K562 (cell line): ENCODE results near the gene SFTPB. TPM values are rescaled to one million over a fixed set of nuclear protein-coding genes. Genes with fewer than 3 reads are reported as not detected.

Experiments
- ATAC-seq: fragments of 200-7000 bp; cut with Tn5 transposase; 3 replicates; pipeline ENCODE4 v1.9.1; 2020; ENCODE audit warnings: moderate library complexity
- BruUV-seq: library from RNA; stranded (reverse); fragments of 400-500 nt; replicated peaks from 2 replicates; lab custom pipeline; 2021; lab: Mats Ljungman, UMichigan
- CTCF ChIA-PET: fragments of 300-600 bp; formaldehyde crosslinking; extraction: SDS; loops from one replicate; lab custom pipeline; 2021; ENCODE audit warnings: low intra/inter-chr PET ratio; lab: Yijun Ruan, JAX
- POLR2A ChIA-PET: fragments of 300-600, 350-650 bp; sonication (Branson Sonifier 250); formaldehyde crosslinking; extraction: SDS; loops from one replicate; lab custom pipeline; 2021; ENCODE audit warnings: antibody characterized with exemption, inconsistent platforms; lab: Yijun Ruan, JAX
- DNase-seq, 4 experiments: peaks; one replicate each; pipeline versions ENCODE4 v3.0.0 to v3.0.0-alpha.2; 2011 to 2018; ENCODE audit warnings: low spot score in 3 of 4, mixed read lengths in 3 of 4; ENCODE audit errors: extremely low read depth in 1 of 4
- FAIRE-seq: peaks from 2 replicates; lab custom pipeline; 2011; peaks lifted over from hg19 to GRCh38; lab: Jason Lieb, UNC
- H2AFZ ChIP-seq: 2 replicates; pipeline ENCODE4 v1.6.0; 2011; ENCODE audit warnings: low read depth, low read length, control low read depth, inconsistent platforms
- H3K27ac ChIP-seq: fragments of 200-600 bp; 3 replicates; pipeline ENCODE4 v1.8.0; 2011; ENCODE audit warnings: low read depth, mild to moderate bottlenecking, control low read depth, inconsistent platforms, low read length, moderate library complexity, mixed read lengths; ENCODE audit errors: extremely low read depth
- H3K27me3 ChIP-seq, 2 experiments: fragments of 300-600 bp in 1 of 2; 2 replicates in 1 of 2; 3 replicates in 1 of 2; pipeline versions ENCODE4 v1.6.0 to v1.8.0; 2011; ENCODE audit warnings: inconsistent platforms in 2 of 2, low read length in 2 of 2, mild to moderate bottlenecking in 1 of 2, mixed read lengths in 1 of 2, moderate library complexity in 1 of 2; ENCODE audit not compliant: control insufficient read depth in 2 of 2, insufficient read depth in 2 of 2
- H3K36me3 ChIP-seq: fragments of 300-600 bp; 3 replicates; pipeline ENCODE4 v1.8.0; 2011; ENCODE audit warnings: mild to moderate bottlenecking, low read length, inconsistent platforms; ENCODE audit not compliant: control insufficient read depth, insufficient read depth
- H3K4me1 ChIP-seq, 2 experiments: fragments of 200-600 bp in 1 of 2; replicated peaks in 1 of 2; 2 replicates in 1 of 2; 3 replicates in 1 of 2; pipeline versions ENCODE4 v1.5.1 to v1.8.0; 2011; ENCODE audit warnings: inconsistent platforms in 2 of 2, low read length in 2 of 2, mild to moderate bottlenecking in 1 of 2, mixed read lengths in 1 of 2, moderate library complexity in 1 of 2; ENCODE audit not compliant: control insufficient read depth in 2 of 2, insufficient read depth in 2 of 2
- H3K4me2 ChIP-seq: 2 replicates; pipeline ENCODE4 v1.6.1; 2011; ENCODE audit warnings: low read length, control low read depth, inconsistent platforms, mixed read lengths; ENCODE audit not compliant: insufficient read depth
- H3K4me3 ChIP-seq: fragments of 200-600 bp; sonication (generic), shearing (Covaris generic); 2 replicates; pipeline ENCODE4 v1.5.1; 2016; ENCODE audit warnings: control low read depth, inconsistent platforms
- H3K79me2 ChIP-seq: fragments of 200-600 bp; 3 replicates; pipeline ENCODE4 v1.8.0; 2011; ENCODE audit warnings: low read length, inconsistent platforms; ENCODE audit not compliant: control insufficient read depth, insufficient read depth
- H3K9ac ChIP-seq, 2 experiments: 2 replicates each; pipeline versions ENCODE4 v1.6.0 to v1.6.1; 2011; ENCODE audit warnings: low read depth in 2 of 2, low read length in 2 of 2, control low read depth in 1 of 2, inconsistent platforms in 1 of 2, mild to moderate bottlenecking in 1 of 2, mixed read lengths in 1 of 2; ENCODE audit not compliant: insufficient read depth in 1 of 2
- H3K9me1 ChIP-seq: one replicate; pipeline ENCODE4 v1.6.0; 2011; ENCODE audit warnings: inconsistent platforms, mild to moderate bottlenecking, low read length, moderate library complexity; ENCODE audit not compliant: control insufficient read depth, insufficient read depth
- H3K9me3 ChIP-seq: replicated peaks from 2 replicates; pipeline ENCODE4 v1.5.1; 2011; ENCODE audit warnings: low read depth, low read length, inconsistent platforms; ENCODE audit not compliant: control insufficient read depth, insufficient read depth
- H4K20me1 ChIP-seq: replicated peaks from 2 replicates; pipeline ENCODE4 v1.6.1; 2011; ENCODE audit warnings: low read length, inconsistent platforms, mixed read lengths; ENCODE audit not compliant: control insufficient read depth, insufficient read depth
- ARID2 ChIP-seq: fragments of 450-650 bp; IDR thresholded peaks from 2 replicates; pipeline ENCODE4 v1.6.1; 2017; ENCODE audit warnings: antibody characterized with exemption, mild to moderate bottlenecking
- EWSR1 ChIP-seq: fragments of 450-650 bp; IDR thresholded peaks from 2 replicates; pipeline ENCODE4 v1.6.1; 2018; ENCODE audit warnings: borderline replicate concordance, mild to moderate bottlenecking, low read depth, moderate library complexity; ENCODE audit not compliant: partially characterized antibody
- KLF16 ChIP-seq: IDR thresholded peaks from 2 replicates; pipeline ENCODE4 v1.6.1; 2016; ENCODE audit warnings: antibody characterized with exemption
- NFIC ChIP-seq: fragments of 450-650 bp; IDR thresholded peaks from 2 replicates; pipeline ENCODE4 v1.6.1; 2017; ENCODE audit warnings: mild to moderate bottlenecking, inconsistent platforms
- RB1 ChIP-seq: fragments of 450-650 bp; IDR thresholded peaks from 2 replicates; pipeline ENCODE4 v1.6.1; 2017; ENCODE audit warnings: low read depth, mild to moderate bottlenecking
- RBM25 ChIP-seq: fragments of 200-400 bp; formaldehyde crosslinking; IDR thresholded peaks from 2 replicates; pipeline ENCODE4 v1.6.1; 2018; ENCODE audit warnings: low read length, low read depth, moderate library complexity; ENCODE audit not compliant: severe bottlenecking
- RCOR1 ChIP-seq, 2 experiments: IDR thresholded peaks; 2 replicates each; pipeline ENCODE4 v1.6.1; 2012; ENCODE audit warnings: low read depth in 2 of 2, low read length in 2 of 2, borderline replicate concordance in 1 of 2, improper control_type of control experiment in 1 of 2
- TBL1XR1 ChIP-seq, 2 experiments: IDR thresholded peaks; 2 replicates each; pipeline ENCODE4 v1.6.1; 2012; ENCODE audit warnings: improper control_type of control experiment in 2 of 2, low read length in 2 of 2, mild to moderate bottlenecking in 1 of 2
- THRAP3 ChIP-seq: fragments of 450-650 bp; IDR thresholded peaks from 2 replicates; pipeline ENCODE4 v1.6.1; 2016; ENCODE audit warnings: mild to moderate bottlenecking, inconsistent platforms, borderline replicate concordance
- YBX1 ChIP-seq: fragments of 450-650 bp; IDR thresholded peaks from 2 replicates; pipeline ENCODE4 v1.7.1; 2016; ENCODE audit warnings: mild to moderate bottlenecking
- ZNF121 ChIP-seq: sonication (generic); formaldehyde crosslinking; conservative IDR thresholded peaks from 2 replicates; pipeline ENCODE4 v1.8.0; 2022; ENCODE audit warnings: missing genetic modification reagents
- ZNF143 ChIP-seq: sonication (generic); formaldehyde crosslinking; IDR thresholded peaks from 2 replicates; pipeline ENCODE4 v1.9.0; 2022; ENCODE audit warnings: mild to moderate bottlenecking, missing genetic modification reagents
- ZNF174 ChIP-seq: fragments of 250-450 bp; sonication (Bioruptor Pico); IDR thresholded peaks from 2 replicates; pipeline ENCODE4 v1.4.0; 2020; ENCODE audit warnings: mild to moderate bottlenecking
- ZNF384 ChIP-seq: IDR thresholded peaks from 2 replicates; pipeline ENCODE4 v1.6.1; 2012; ENCODE audit warnings: low read depth, low read length, improper control_type of control experiment
- ZNF77 ChIP-seq: fragments of 250-450 bp; sonication (Bioruptor Pico); IDR thresholded peaks from 2 replicates; pipeline ENCODE4 v1.5.0; 2020
- WGBS: fragments of 100-300 bp; shearing (Covaris generic); methylation state at CpG from one replicate; pipeline ENCODE4 v1.1.6; 2016; ENCODE audit warnings: low coverage, mixed read lengths; ENCODE audit not compliant: insufficient coverage; ENCODE audit errors: missing lambda C conversion rate; 5-methylcytosine and 5-hydroxymethylcytosine counted together
- in situ Hi-C: fragments of 300-500 bp; cut with MboI; formaldehyde crosslinking; loops from 4 replicates; pipeline ENCODE4 v1.15.0; 2018; ENCODE audit warnings: inconsistent platforms, mixed read lengths
- intact Hi-C: fragments of 100-400 bp; cut with micrococcal nuclease; formaldehyde crosslinking; loops from 2 replicates; pipeline ENCODE4 v1.14.2; 2022
- polyA plus RNA-seq, 8 experiments: library from polyadenylated mRNA; depleted of rRNA in 4 of 8; stranded (reverse) in 5 of 8; unstranded in 3 of 8; fragments of >200 nt; fragmentation: Nextera tagmentation in 2 of 8; fragmentation: Illumina TruSeq in 1 of 8; extraction: Ambion mirVana in 2 of 8; extraction: Trizol in 1 of 8; gene quantifications; 2 replicates each; pipeline versions ENCODE4 v1.2.1 to v1.2.3, GENCODE V29; 2011 to 2014; ENCODE audit warnings: inconsistent platforms in 1 of 8, missing spikeins in 1 of 8
- total RNA-seq, 7 experiments: library from RNA; depleted of rRNA in 6 of 7; stranded (reverse); fragments of >200 nt in 6 of 7; fragmentation: Illumina TruSeq in 2 of 7; extraction: Trizol in 2 of 7; gene quantifications; 2 replicates each; pipeline versions ENCODE4 v1.2.1 to v1.2.3, GENCODE V29; 2011 to 2021; ENCODE audit warnings: low replicate concordance in 1 of 7
- TF ChIP-seq, protein P1 (sequence below): sonication (generic); formaldehyde crosslinking; IDR thresholded peaks from 2 replicates; pipeline ENCODE4 v1.8.0; 2022; ENCODE audit warnings: mild to moderate bottlenecking, missing genetic modification reagents
- TF ChIP-seq, protein P2 (sequence below), 3 experiments: IDR thresholded peaks in 2 of 3; conservative IDR thresholded peaks in 1 of 3; 2 replicates each; pipeline ENCODE4 v1.5.1; 2011 to 2012; ENCODE audit warnings: low read length in 3 of 3, mild to moderate bottlenecking in 3 of 3, control low read depth in 2 of 3, improper control_type of control experiment in 1 of 3, inconsistent platforms in 1 of 3, low read depth in 1 of 3, mixed read lengths in 1 of 3, moderate library complexity in 1 of 3; ENCODE audit not compliant: insufficient read depth in 2 of 3
- TF ChIP-seq, protein P3 (sequence below): fragments of 450-650 bp; IDR thresholded peaks from one replicate; pipeline ENCODE4 v1.6.1; 2018; ENCODE audit warnings: mild to moderate bottlenecking, moderate library complexity; ENCODE audit not compliant: partially characterized antibody

The SFTPB gene
- total and polyA plus RNA-seq, 9 of the 15 experiments (the other 6 are each of a cell fraction or from before 2014, with no cell fraction given), result 0.03 to 7.0 TPM; not detected in 7

DNA sequence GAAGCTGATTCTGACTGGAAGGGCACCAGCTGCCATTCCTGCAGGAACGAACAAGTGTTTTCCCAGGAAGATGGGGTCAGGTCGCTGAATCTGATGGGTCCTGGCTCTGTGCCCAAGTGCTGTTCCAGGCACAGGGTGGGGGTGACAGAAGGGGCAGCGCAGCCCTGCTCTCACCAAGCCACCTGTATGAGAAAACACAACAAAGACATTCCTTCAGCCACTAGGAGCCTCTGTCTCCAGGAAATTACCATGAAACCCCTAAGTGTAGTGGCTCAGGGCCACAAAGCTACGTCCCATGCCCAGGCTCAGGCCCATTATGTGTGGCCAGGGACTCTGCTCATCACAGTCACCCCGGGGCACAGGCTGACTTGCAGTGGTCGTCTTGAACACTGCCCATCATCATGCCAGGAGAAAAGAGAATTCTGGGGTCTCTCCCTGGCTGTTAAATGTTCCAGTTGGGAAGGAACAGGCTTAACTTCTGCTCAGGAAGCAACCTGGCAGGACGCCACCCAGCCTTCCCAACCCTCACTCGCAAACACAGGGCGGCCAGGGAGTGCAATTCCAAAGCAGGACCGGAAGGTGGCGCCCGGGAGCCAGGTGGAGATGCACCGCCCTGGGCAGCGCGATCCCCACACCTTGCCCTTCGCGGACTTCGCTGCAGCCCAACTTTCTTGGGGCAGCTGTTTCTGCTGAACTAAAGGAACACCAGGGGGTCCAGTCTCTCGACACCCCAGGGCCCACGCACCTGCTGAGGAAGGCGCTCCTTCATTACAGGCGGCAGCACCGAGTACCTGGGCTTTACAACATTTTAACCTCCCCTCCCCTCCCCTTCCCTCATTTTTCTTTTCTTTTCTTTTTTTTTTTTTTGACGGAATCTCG is 11.0 kb upstream of the SFTPB start:
- Histone ChIP-seq H3K9me3 (no peaks in the 10 kb centered on the region), H3K4me3 (no peak overlapping the region), H3K4me2 (peak overlapping the region; percentile 54; the same call in 1 of the 2 replicates), H3K9ac (peak overlapping the region in 1 of 2 experiments; percentile 45; a peak in 1 of 4 replicates), H3K4me1 (peaks cover 7 to 11% of the 10 kb centered on the region in 2 experiments; a peak in 3 of 5 replicates), H4K20me1 (peaks cover 7% of the 10 kb centered on the region), H3K27me3 (peaks cover 11 to 27% of the 10 kb centered on the region in 2 experiments; a peak in 3 of 5 replicates), H3K9me1 (no peaks in the 10 kb centered on the region), H3K36me3 (no peaks in the 10 kb centered on the region), H3K27ac (no peak overlapping the region), H2AFZ (peak overlapping the region; percentile 78), H3K79me2 (no peaks in the 10 kb centered on the region)
- ChIA-PET POLR2A (interaction anchor here (0.7 kb wide), 1 partner anchor 10 kb away, joined by 3 read pairs; no protein-coding TSS in a partner anchor), CTCF (interaction anchor here (0.6 to 2.7 kb wide), 4 partner anchors 26 to 39 kb away, joined by 3 to 14 read pairs (median 4); no protein-coding TSS in a partner anchor)
- 15% methylated on average over 23 of the region's 25 CpGs for WGBS
- intact Hi-C loops, result loop anchor here (1.0 to 10.0 kb wide), 3 partner anchors 28 to 136 kb away; no protein-coding TSS in a partner anchor
- in situ Hi-C loops, result no loop called here
- ATAC-seq, result peak; percentile 98
- BruUV-seq, result no TSS peak
- DNase-seq, result peak; percentile 80 to 93 (median 90)
- peak; percentile 89 for FAIRE-seq
- TF ChIP-seq KLF16 (peak; percentile 56), THRAP3 (no peak), RBM25 (no peak), ARID2 (no peak), RCOR1 (IDR thresholded peaks at IDR 0.05; ENCODE audit: borderline replicate concordance in 1 of 2, low read depth in 2 of 2, low read length in 2 of 2) (peak in 1 of 2 experiments; percentile 39; a peak in 1 of 4 replicates), ZNF174 (no peak), TBL1XR1 (IDR thresholded peaks at IDR 0.05; ENCODE audit: low read length in 2 of 2) (no peak), ZNF384 (0 out of 2 replicates have a peak, but pooled peaks have one; percentile 33), ZNF77 (CRISPR knock-in tag) (no peak), NFIC (peak; percentile 84), RB1 (peak; percentile 58), YBX1 (no peak), EWSR1 (no peak), ZNF121 (CRISPR knock-in tag) (peak; percentile 28; the same call in 1 of the 2 replicates), ZNF143 (CRISPR knock-in tag) (no peak)
- TF ChIP-seq, protein P1, sequence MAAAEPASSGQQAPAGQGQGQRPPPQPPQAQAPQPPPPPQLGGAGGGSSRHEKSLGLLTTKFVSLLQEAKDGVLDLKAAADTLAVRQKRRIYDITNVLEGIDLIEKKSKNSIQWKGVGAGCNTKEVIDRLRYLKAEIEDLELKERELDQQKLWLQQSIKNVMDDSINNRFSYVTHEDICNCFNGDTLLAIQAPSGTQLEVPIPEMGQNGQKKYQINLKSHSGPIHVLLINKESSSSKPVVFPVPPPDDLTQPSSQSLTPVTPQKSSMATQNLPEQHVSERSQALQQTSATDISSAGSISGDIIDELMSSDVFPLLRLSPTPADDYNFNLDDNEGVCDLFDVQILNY, result no peak
- TF ChIP-seq, protein P2, sequence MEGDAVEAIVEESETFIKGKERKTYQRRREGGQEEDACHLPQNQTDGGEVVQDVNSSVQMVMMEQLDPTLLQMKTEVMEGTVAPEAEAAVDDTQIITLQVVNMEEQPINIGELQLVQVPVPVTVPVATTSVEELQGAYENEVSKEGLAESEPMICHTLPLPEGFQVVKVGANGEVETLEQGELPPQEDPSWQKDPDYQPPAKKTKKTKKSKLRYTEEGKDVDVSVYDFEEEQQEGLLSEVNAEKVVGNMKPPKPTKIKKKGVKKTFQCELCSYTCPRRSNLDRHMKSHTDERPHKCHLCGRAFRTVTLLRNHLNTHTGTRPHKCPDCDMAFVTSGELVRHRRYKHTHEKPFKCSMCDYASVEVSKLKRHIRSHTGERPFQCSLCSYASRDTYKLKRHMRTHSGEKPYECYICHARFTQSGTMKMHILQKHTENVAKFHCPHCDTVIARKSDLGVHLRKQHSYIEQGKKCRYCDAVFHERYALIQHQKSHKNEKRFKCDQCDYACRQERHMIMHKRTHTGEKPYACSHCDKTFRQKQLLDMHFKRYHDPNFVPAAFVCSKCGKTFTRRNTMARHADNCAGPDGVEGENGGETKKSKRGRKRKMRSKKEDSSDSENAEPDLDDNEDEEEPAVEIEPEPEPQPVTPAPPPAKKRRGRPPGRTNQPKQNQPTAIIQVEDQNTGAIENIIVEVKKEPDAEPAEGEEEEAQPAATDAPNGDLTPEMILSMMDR (IDR thresholded peaks at IDR 0.05 in 2 of 3, conservative IDR thresholded peaks at IDR 0.05 in 1 of 3; ENCODE audit: insufficient read depth in 2 of 3, low read depth in 1 of 3, low read length in 3 of 3), result peak; percentile 94 to 97 (median 94)
- TF ChIP-seq, protein P3, sequence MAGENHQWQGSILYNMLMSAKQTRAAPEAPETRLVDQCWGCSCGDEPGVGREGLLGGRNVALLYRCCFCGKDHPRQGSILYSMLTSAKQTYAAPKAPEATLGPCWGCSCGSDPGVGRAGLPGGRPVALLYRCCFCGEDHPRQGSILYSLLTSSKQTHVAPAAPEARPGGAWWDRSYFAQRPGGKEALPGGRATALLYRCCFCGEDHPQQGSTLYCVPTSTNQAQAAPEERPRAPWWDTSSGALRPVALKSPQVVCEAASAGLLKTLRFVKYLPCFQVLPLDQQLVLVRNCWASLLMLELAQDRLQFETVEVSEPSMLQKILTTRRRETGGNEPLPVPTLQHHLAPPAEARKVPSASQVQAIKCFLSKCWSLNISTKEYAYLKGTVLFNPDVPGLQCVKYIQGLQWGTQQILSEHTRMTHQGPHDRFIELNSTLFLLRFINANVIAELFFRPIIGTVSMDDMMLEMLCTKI, result no peak
